ENCODE results near the gene MFRP.

Gene MFRP

GRCh38 chr11:119295178-119295577 lies 51.3 kb downstream of the MFRP start:
- no peak for DNase-seq (ENCODE audit: low read depth in 2 of 2)

GRCh38 chr11:119293461-119293860 lies 53.0 kb downstream of the MFRP start:
- no peak for DNase-seq (ENCODE audit: low read depth in 2 of 2)

GRCh38 chr11:119290894-119291497 lies 55.5 kb downstream of the MFRP start:
- no peak for DNase-seq (ENCODE audit: low read depth in 2 of 2)
